Mammary epithelial cell (primary cell): Measurements from ENCODE around the gene PMAIP1.

Experiments used
- EZH2 ChIP-seq: IDR thresholded peaks from 2 replicates; pipeline ENCODE4 v1.6.1; 2012; ENCODE audit warnings: low read length, inconsistent platforms, borderline replicate concordance
- TF ChIP-seq, protein P1 (sequence below), 2 donors: IDR thresholded peaks in 1 of 2; conservative IDR thresholded peaks in 1 of 2; 2 replicates each; pipeline ENCODE4 v1.5.1; 2011 to 2012; ENCODE audit warnings: inconsistent platforms in 2 of 2, low read length in 2 of 2, mild to moderate bottlenecking in 2 of 2, control low read depth in 1 of 2, low read depth in 1 of 2; ENCODE audit not compliant: insufficient read depth in 1 of 2; ENCODE audit errors: extremely low read depth in 1 of 2

DNA sequence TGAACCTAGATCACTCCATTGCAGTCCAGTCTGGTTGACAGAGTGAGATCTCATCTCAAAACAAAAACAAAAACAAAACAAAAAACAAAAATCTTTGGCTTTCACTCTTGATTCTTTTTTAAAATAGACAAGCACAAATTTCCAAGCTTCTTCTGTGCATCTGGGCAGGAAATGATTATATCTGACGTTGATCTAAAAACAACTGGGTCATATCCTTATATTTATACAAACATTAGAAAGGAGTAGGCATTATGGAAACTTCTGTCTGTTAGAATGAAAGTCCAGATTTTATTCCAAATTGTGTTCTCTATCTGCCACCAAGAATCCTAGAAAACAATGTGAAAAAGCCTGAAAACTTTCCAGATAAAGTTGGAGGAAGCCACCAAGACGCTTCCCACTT, 26.2 kb upstream of the PMAIP1 start:
- TF ChIP-seq EZH2 = no peak
- TF ChIP-seq, protein P1, sequence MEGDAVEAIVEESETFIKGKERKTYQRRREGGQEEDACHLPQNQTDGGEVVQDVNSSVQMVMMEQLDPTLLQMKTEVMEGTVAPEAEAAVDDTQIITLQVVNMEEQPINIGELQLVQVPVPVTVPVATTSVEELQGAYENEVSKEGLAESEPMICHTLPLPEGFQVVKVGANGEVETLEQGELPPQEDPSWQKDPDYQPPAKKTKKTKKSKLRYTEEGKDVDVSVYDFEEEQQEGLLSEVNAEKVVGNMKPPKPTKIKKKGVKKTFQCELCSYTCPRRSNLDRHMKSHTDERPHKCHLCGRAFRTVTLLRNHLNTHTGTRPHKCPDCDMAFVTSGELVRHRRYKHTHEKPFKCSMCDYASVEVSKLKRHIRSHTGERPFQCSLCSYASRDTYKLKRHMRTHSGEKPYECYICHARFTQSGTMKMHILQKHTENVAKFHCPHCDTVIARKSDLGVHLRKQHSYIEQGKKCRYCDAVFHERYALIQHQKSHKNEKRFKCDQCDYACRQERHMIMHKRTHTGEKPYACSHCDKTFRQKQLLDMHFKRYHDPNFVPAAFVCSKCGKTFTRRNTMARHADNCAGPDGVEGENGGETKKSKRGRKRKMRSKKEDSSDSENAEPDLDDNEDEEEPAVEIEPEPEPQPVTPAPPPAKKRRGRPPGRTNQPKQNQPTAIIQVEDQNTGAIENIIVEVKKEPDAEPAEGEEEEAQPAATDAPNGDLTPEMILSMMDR (conservative IDR thresholded peaks at IDR 0.05 in 1 of 2, IDR thresholded peaks at IDR 0.05 in 1 of 2; ENCODE audit: extremely low read depth in 1 of 2, insufficient read depth in 1 of 2, low read depth in 1 of 2, low read length in 2 of 2) = no peak
